ENCODE data around the gene TRIM46.
A peak's percentile ranks its signal among the peaks of the same experiment; 100 is the strongest.

- TF ChIP-seq MED1 (CRISPR knock-in tag; IDR thresholded peaks at IDR 0.05) (peak; percentile 9; the same call in 1 of the 2 replicates), MAX (IDR thresholded peaks at IDR 0.05) (peak; percentile 45), CTCF (CRISPR knock-in tag; IDR thresholded peaks at IDR 0.05) (no peak), MATR3 (CRISPR knock-in tag; IDR thresholded peaks at IDR 0.05) (no peak), MXD1 (CRISPR knock-in tag; IDR thresholded peaks at IDR 0.05) (peak; percentile 77; the same call in 1 of the 2 replicates)
These were observed 35.1 kb downstream of the TRIM46 start, which contains the start of gene MTX1 for GRCh38 chr1:155208541-155209311.
